GM12872 (cell line): ENCODE results near the gene RAPGEF1.

ENCODE experiments used
- CTCF ChIP-seq: IDR thresholded peaks from 3 replicates; pipeline ENCODE4 v1.5.1; 2011; ENCODE audit warnings: low read depth, mild to moderate bottlenecking, low read length, moderate library complexity; ENCODE audit not compliant: insufficient read depth

The RAPGEF1 gene

GRCh38 chr9:131738293-131739132, 1.4 kb downstream of the RAPGEF1 start:
- no peak for TF ChIP-seq CTCF

GRCh38 chr9:131737426-131737825, 2.5 kb downstream of the RAPGEF1 start:
- no peak for TF ChIP-seq CTCF

GRCh38 chr9:131736431-131736830, 3.4 kb downstream of the RAPGEF1 start:
- TF ChIP-seq CTCF, result no peak

- no peak for TF ChIP-seq CTCF
Observed at GRCh38 chr9:131735238-131736128, 4.4 kb downstream of the RAPGEF1 start.

GRCh38 chr9:131734781-131735180, 5.1 kb downstream of the RAPGEF1 start:
- no peak for TF ChIP-seq CTCF

- TF ChIP-seq CTCF, result no peak
Observed at GRCh38 chr9:131734165-131734610, 5.7 kb downstream of the RAPGEF1 start.

- no peak for TF ChIP-seq CTCF
Observed at GRCh38 chr9:131733541-131734061, 6.3 kb downstream of the RAPGEF1 start.
